K562 (cell line): Measurements from ENCODE around the gene ZDHHC12. TPM values are rescaled to one million over a fixed set of nuclear protein-coding genes. Genes with fewer than 3 reads are reported as not detected.

Experiments
- BRCA1 ChIP-seq, 2 experiments: fragments of 450-650 bp in 1 of 2; sonication (generic) in 1 of 2; formaldehyde crosslinking in 1 of 2; IDR thresholded peaks; 2 replicates each; pipeline versions ENCODE4 v1.5.0 to v1.6.1; 2017 to 2020; ENCODE audit warnings: mild to moderate bottlenecking in 1 of 2, missing genetic modification reagents in 1 of 2
- DDX20 ChIP-seq: fragments of 450-650 bp; IDR thresholded peaks from 2 replicates; pipeline ENCODE4 v1.6.1; 2016; ENCODE audit warnings: missing genetic modification characterization, low read depth, mild to moderate bottlenecking, missing compliant biosample characterization, moderate library complexity
- ELF4 ChIP-seq: fragments of 450-650 bp; formaldehyde crosslinking; IDR thresholded peaks from 2 replicates; pipeline ENCODE4 v1.4.0; 2022; ENCODE audit warnings: missing genetic modification characterization
- ETV1 ChIP-seq: fragments of 450-650 bp; conservative IDR thresholded peaks from 2 replicates; pipeline ENCODE4 v1.6.1; 2016; ENCODE audit warnings: missing genetic modification characterization, control low read depth, low read depth, missing compliant biosample characterization
- FOXK2 ChIP-seq, 2 experiments: fragments of 450-650 bp; IDR thresholded peaks in 1 of 2; conservative IDR thresholded peaks in 1 of 2; 2 replicates each; pipeline ENCODE4 v1.6.1; 2016; ENCODE audit warnings: low read depth in 2 of 2, mild to moderate bottlenecking in 1 of 2
- MEF2D ChIP-seq: conservative IDR thresholded peaks from 2 replicates; pipeline ENCODE4 v1.6.1; 2016; ENCODE audit warnings: low read depth, missing genetic modification characterization, missing compliant biosample characterization
- NR3C1 ChIP-seq: sonication (generic); formaldehyde crosslinking; IDR thresholded peaks from 2 replicates; pipeline ENCODE4 v1.8.1; 2022; ENCODE audit warnings: missing genetic modification reagents
- SMARCA5 ChIP-seq: fragments of 450-650 bp; IDR thresholded peaks from 2 replicates; pipeline ENCODE4 v1.6.1; 2016
- SRSF1 ChIP-seq: fragments of 200-400 bp; formaldehyde crosslinking; IDR thresholded peaks from 2 replicates; pipeline ENCODE4 v1.6.1; 2017; ENCODE audit warnings: mild to moderate bottlenecking, low read depth, low read length, moderate library complexity
- STAG1 ChIP-seq: sonication (generic); formaldehyde crosslinking; IDR thresholded peaks from 2 replicates; pipeline ENCODE4 v1.5.0; 2020; ENCODE audit warnings: missing genetic modification reagents, borderline replicate concordance
- ZNF354B ChIP-seq: fragments of 250-450 bp; sonication (Bioruptor Pico); IDR thresholded peaks from 2 replicates; pipeline ENCODE4 v1.4.0; 2020
- ZNF431 ChIP-seq: sonication (generic); formaldehyde crosslinking; IDR thresholded peaks from 2 replicates; pipeline ENCODE4 v1.8.0; 2022; ENCODE audit warnings: mild to moderate bottlenecking, missing genetic modification reagents
- ZNF780A ChIP-seq: fragments of 250-450 bp; sonication (Bioruptor Pico); IDR thresholded peaks from 2 replicates; pipeline ENCODE4 v1.5.0; 2021; ENCODE audit warnings: mild to moderate bottlenecking
- polyA plus RNA-seq, 8 experiments: library from polyadenylated mRNA; depleted of rRNA in 4 of 8; stranded (reverse) in 5 of 8; unstranded in 3 of 8; fragments of >200 nt; fragmentation: Nextera tagmentation in 2 of 8; fragmentation: Illumina TruSeq in 1 of 8; extraction: Ambion mirVana in 2 of 8; extraction: Trizol in 1 of 8; gene quantifications; 2 replicates each; pipeline versions ENCODE4 v1.2.1 to v1.2.3, GENCODE V29; 2011 to 2014; ENCODE audit warnings: inconsistent platforms in 1 of 8, missing spikeins in 1 of 8
- total RNA-seq, 7 experiments: library from RNA; depleted of rRNA in 6 of 7; stranded (reverse); fragments of >200 nt in 6 of 7; fragmentation: Illumina TruSeq in 2 of 7; extraction: Trizol in 2 of 7; gene quantifications; 2 replicates each; pipeline versions ENCODE4 v1.2.1 to v1.2.3, GENCODE V29; 2011 to 2021; ENCODE audit warnings: low replicate concordance in 1 of 7
- TF ChIP-seq, protein P1 (sequence below), 3 experiments: fragments of 200-800 bp in 1 of 3; sonication (Bioruptor generic) in 1 of 3; sonication (generic) in 1 of 3; formaldehyde crosslinking in 1 of 3; IDR thresholded peaks; 2 replicates each; pipeline versions ENCODE4 v1.6.1 to v1.8.0; 2016 to 2022; ENCODE audit warnings: mild to moderate bottlenecking in 2 of 3, missing compliant biosample characterization in 2 of 3, missing genetic modification characterization in 2 of 3, missing genetic modification reagents in 1 of 3
- TF ChIP-seq, protein P2 (sequence below): fragments of 200-800 bp; sonication (Bioruptor generic); IDR thresholded peaks from 2 replicates; pipeline ENCODE4 v1.6.1; 2016; ENCODE audit warnings: missing genetic modification characterization, missing compliant biosample characterization
- TF ChIP-seq, protein P3 (sequence below): fragments of 150-350 bp; conservative IDR thresholded peaks from 2 replicates; pipeline ENCODE4 v1.6.1; 2014; ENCODE audit warnings: low read length

Gene ZDHHC12
- total and polyA plus RNA-seq, 9 of the 15 experiments (the other 6 are each of a cell fraction or from before 2014, with no cell fraction given): 0.21 to 38.0 (median 13.8) TPM

DNA sequence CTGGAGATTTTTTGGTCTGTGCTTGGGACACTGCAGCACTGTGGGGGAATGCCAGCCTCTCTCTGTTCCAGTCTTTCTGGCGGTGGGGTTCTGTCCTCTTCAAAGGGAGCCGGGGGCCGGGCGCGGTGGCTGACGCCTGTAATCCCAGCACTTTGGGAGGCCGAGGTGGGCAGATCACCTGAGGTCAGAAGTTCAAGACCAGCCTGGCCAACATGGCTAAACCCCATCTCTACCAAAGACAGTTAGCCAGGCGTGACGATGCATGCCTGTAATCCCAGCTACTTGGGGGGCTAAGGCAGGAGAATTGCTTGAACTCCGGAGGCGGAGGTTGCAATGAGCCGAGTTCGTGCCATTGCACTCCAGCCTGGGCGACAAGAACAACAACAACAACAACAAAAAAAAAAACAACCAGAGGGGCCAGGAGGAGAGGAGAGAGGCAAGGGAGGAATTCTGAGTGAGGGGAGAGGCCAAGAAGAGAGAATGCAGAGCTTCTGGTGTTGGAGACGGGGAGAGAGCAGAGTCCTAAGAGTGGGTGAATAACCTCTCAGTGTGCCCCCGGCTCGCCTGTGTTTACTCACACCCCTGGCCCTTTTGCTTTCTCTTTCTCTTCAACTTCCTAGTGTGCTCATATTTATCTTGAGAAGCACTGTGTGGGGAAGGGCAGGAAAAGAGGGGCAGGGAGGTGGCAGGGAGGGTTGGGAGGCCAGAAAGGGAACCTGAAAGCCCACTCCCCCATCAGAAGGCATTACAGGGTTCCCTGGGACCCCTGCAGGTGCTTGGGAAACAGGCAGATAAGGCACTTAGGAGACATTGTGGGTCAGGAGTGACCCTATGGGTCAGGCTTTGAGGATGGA lies 38.1 kb downstream of the ZDHHC12 start (continued):
- TF ChIP-seq STAG1 (CRISPR knock-in tag) (0 out of 2 replicates have a peak, but pooled peaks have one; percentile 5), ETV1 (tag) (peak; percentile 55), SRSF1 (no peak), ZNF780A (CRISPR knock-in tag) (no peak), BRCA1 (IDR thresholded peaks at IDR 0.05) (no peak), BRCA1 (CRISPR knock-in tag; IDR thresholded peaks at IDR 0.05) (0 out of 2 replicates have a peak, but pooled peaks have one; percentile 11), DDX20 (tag) (no peak), SMARCA5 (peak; percentile 42; the same call in 1 of the 2 replicates), ZNF431 (CRISPR knock-in tag) (0 out of 2 replicates have a peak, but pooled peaks have one; percentile 37), MEF2D (0 out of 2 replicates have a peak, but pooled peaks have one; percentile 35), ZNF354B (CRISPR knock-in tag) (no peak), FOXK2 (conservative IDR thresholded peaks at IDR 0.05 in 1 of 2, IDR thresholded peaks at IDR 0.05 in 1 of 2; ENCODE audit: low read depth in 2 of 2) (peak; percentile 69 to 79; a peak in 3 of 4 replicates), ELF4 (0 out of 2 replicates have a peak, but pooled peaks have one; percentile 25), NR3C1 (CRISPR knock-in tag) (no peak)
- TF ChIP-seq, protein P1, sequence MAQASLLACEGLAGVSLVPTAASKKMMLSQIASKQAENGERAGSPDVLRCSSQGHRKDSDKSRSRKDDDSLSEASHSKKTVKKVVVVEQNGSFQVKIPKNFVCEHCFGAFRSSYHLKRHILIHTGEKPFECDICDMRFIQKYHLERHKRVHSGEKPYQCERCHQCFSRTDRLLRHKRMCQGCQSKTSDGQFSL (CRISPR knock-in tag; IDR thresholded peaks at IDR 0.05): no peak
- TF ChIP-seq, protein P1 (tag; IDR thresholded peaks at IDR 0.05): no peak
- TF ChIP-seq, protein P2, sequence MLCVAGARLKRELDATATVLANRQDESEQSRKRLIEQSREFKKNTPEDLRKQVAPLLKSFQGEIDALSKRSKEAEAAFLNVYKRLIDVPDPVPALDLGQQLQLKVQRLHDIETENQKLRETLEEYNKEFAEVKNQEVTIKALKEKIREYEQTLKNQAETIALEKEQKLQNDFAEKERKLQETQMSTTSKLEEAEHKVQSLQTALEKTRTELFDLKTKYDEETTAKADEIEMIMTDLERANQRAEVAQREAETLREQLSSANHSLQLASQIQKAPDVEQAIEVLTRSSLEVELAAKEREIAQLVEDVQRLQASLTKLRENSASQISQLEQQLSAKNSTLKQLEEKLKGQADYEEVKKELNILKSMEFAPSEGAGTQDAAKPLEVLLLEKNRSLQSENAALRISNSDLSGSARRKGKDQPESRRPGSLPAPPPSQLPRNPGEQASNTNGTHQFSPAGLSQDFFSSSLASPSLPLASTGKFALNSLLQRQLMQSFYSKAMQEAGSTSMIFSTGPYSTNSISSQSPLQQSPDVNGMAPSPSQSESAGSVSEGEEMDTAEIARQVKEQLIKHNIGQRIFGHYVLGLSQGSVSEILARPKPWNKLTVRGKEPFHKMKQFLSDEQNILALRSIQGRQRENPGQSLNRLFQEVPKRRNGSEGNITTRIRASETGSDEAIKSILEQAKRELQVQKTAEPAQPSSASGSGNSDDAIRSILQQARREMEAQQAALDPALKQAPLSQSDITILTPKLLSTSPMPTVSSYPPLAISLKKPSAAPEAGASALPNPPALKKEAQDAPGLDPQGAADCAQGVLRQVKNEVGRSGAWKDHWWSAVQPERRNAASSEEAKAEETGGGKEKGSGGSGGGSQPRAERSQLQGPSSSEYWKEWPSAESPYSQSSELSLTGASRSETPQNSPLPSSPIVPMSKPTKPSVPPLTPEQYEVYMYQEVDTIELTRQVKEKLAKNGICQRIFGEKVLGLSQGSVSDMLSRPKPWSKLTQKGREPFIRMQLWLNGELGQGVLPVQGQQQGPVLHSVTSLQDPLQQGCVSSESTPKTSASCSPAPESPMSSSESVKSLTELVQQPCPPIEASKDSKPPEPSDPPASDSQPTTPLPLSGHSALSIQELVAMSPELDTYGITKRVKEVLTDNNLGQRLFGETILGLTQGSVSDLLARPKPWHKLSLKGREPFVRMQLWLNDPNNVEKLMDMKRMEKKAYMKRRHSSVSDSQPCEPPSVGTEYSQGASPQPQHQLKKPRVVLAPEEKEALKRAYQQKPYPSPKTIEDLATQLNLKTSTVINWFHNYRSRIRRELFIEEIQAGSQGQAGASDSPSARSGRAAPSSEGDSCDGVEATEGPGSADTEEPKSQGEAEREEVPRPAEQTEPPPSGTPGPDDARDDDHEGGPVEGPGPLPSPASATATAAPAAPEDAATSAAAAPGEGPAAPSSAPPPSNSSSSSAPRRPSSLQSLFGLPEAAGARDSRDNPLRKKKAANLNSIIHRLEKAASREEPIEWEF: 0 out of 2 replicates have a peak, but pooled peaks have one; percentile 40
- TF ChIP-seq, protein P3, sequence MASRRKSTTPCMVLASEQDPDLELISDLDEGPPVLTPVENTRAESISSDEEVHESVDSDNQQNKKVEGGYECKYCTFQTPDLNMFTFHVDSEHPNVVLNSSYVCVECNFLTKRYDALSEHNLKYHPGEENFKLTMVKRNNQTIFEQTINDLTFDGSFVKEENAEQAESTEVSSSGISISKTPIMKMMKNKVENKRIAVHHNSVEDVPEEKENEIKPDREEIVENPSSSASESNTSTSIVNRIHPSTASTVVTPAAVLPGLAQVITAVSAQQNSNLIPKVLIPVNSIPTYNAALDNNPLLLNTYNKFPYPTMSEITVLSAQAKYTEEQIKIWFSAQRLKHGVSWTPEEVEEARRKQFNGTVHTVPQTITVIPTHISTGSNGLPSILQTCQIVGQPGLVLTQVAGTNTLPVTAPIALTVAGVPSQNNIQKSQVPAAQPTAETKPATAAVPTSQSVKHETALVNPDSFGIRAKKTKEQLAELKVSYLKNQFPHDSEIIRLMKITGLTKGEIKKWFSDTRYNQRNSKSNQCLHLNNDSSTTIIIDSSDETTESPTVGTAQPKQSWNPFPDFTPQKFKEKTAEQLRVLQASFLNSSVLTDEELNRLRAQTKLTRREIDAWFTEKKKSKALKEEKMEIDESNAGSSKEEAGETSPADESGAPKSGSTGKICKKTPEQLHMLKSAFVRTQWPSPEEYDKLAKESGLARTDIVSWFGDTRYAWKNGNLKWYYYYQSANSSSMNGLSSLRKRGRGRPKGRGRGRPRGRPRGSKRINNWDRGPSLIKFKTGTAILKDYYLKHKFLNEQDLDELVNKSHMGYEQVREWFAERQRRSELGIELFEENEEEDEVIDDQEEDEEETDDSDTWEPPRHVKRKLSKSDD: no peak
